Heart right ventricle (tissue), 16 donors: ENCODE data around the gene SPACA9. TPM values are rescaled to one million over a fixed set of nuclear protein-coding genes. Genes with fewer than 3 reads are reported as not detected.

Source experiments
- ATAC-seq, 8 donors: fragments of 200-7000 bp; cut with Tn5 transposase; one replicate each; pipeline ENCODE4 v1.9.1; 2020; ENCODE audit warnings: mild to moderate bottlenecking in 8 of 8, moderate library complexity in 8 of 8, moderate number of reproducible peaks in 1 of 8
- DNase-seq, 2 donors: peaks; one replicate each; pipeline ENCODE4 v3.0.0-alpha.2; 2020
- H3K27ac ChIP-seq, 10 donors: fragments of 200-600 bp; sonication (generic) in 2 of 10; one replicate each; pipeline versions ENCODE4 v1.5.0 to v1.8.0; 2020 to 2022; ENCODE audit warnings: mild to moderate bottlenecking in 3 of 10
- H3K27me3 ChIP-seq, 7 donors: fragments of 200-600 bp; one replicate each; pipeline ENCODE4 v1.8.0; 2021 to 2022; ENCODE audit warnings: mild to moderate bottlenecking in 2 of 7
- H3K36me3 ChIP-seq, 9 donors: fragments of 200-600 bp; sonication (generic) in 1 of 9; one replicate each; pipeline versions ENCODE4 v1.5.0 to v1.8.0; 2020 to 2022; ENCODE audit warnings: mild to moderate bottlenecking in 2 of 9
- H3K4me1 ChIP-seq, 9 donors: fragments of 200-600 bp; sonication (generic) in 1 of 9; one replicate each; pipeline versions ENCODE4 v1.5.0 to v1.8.0; 2020 to 2022; ENCODE audit warnings: mild to moderate bottlenecking in 4 of 9
- H3K4me3 ChIP-seq, 10 donors: fragments of 200-600 bp; sonication (generic) in 2 of 10; one replicate each; pipeline versions ENCODE4 v1.5.0 to v1.8.0; 2020 to 2022; ENCODE audit warnings: mild to moderate bottlenecking in 7 of 10, moderate library complexity in 2 of 10
- H3K9me3 ChIP-seq, 11 donors: fragments of 200-600 bp in 10 of 11; sonication (generic) in 2 of 11; one replicate each; pipeline versions ENCODE4 v1.5.0 to v1.8.0; 2013 to 2022; ENCODE audit warnings: mild to moderate bottlenecking in 2 of 11, control low read depth in 1 of 11, moderate library complexity in 1 of 11
- CTCF ChIP-seq, 9 donors: fragments of 200-600 bp; sonication (generic) in 2 of 9; IDR thresholded peaks; one replicate each; pipeline versions ENCODE4 v1.5.0 to v1.8.0; 2021 to 2022; ENCODE audit warnings: antibody characterized with exemption in 9 of 9, mild to moderate bottlenecking in 5 of 9, moderate library complexity in 1 of 9
- WGBS, 2 donors: extraction: QIAGEN DNeasy Blood & Tissue Kit; methylation state at CpG; one replicate each; pipeline ENCODE4 v1.1.7; 2013; ENCODE audit warnings: inconsistent platforms in 1 of 2; 5-methylcytosine and 5-hydroxymethylcytosine counted together
- intact Hi-C, 10 donors: fragments of 100-400 bp; cut with DNase I; formaldehyde crosslinking; loops; one replicate each; pipeline versions ENCODE4 v1.11.1 to v1.14.2; 2022
- polyA plus RNA-seq, 2 donors: library from polyadenylated mRNA; stranded (reverse); fragments of 200-250 nt; gene quantifications; one replicate each; pipeline ENCODE4 v1.2.3, GENCODE V29; 2013
- total RNA-seq, 10 donors: library from RNA; stranded (reverse); fragmentation: NEBNext Ultra II Directional in 3 of 10; extraction: Animal tissue kit (Norgen Biotek cat#: 25700) in 3 of 10; gene quantifications; one replicate each; pipeline versions ENCODE4 v1.2.1 to v1.2.4, GENCODE V29; 2021 to 2023
- donor health status: Arrhythmogenic right ventricular cardiomyopathy.
- donor health status: ischemic (EF 13 %, LVEDD 7.1; RV severe dilation, severe dysfunction).
- donor health status: healthy with polysubstance abuse.
- donor health status: DM: no; HTN: yes; CAD: no.
- donor health status: DM: no; HTN: no; CAD: no.
- donor health status: ischemic (EF 25% LVEDD 6.9; RV normal size, moderate dysfunction).
- donor health status: ischemic (EF 25% LVEDD 5.7; RV mildly dilated, moderate dysfunction).
- donor health status: healthy.
- donor health status: DM: yes; HTN: yes; CAD: no.
- donor health status: Ischemic cardiomyopathy.
- donor health status: ischemic (EF 35%, LVEDD 5.7; RV mildly dilated, moderate dysfunction).
- donor health status: nonischemic (EF 11% LVEDD 7.7; RV severe dilation, severe dysfunction).
- donor health status: DM: yes; HTN: yes; CAD: no.
- donor health status: PGD.
- donor health status: ischemic (EF 29% LVEDD 5.4; RV normal size, mild dysfunction).
- donor health status: nonischemic (EF 23%, LVEDD 6.1; RV moderate dilation, normal function).

SPACA9 gene
- total and polyA plus RNA-seq, 12 donors, result 1.7 to 10.1 (median 5.5) TPM

DNA sequence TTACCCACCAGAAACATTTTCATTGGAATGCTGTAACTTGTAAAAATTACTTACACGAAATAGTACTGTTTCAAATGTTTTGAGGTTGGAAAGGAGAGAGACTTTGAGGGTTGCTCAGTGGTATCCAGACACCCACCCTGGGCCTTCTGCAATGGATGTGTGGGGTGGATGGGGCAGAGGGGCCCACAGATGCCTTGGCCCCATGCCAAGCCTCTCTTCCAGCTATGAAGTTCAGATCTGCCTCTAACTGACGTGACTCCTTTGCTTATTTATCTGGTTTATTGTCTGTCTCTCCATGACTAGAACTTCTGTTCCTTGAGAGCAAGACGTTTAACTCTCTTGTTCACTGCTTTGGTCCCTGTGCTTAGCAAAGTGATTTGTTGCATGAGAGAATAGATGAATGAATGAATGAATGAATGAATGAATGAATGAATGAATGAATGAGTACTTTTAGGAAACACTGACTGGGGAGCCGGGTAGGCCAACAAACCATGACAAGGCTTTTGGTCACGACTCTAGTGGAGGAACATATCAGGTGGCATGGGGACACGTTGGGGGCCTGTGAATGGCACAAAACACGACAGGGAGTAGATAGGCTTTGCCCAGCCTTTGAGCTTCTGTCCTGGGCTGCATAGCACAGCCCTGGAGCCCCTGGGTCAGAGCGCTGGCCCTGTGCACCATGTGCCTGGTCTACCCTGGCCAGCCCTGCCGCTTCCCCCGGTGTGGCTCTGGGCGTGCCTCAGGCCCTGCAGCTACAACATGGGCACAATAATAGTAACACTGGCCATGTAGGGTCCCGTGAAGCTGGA, 32.4 kb upstream of the SPACA9 start:
- H3K4me1 ChIP-seq, result peaks cover 0 to 3% (median 0%) of the 10 kb centered on the region in 9 donors
- H3K36me3 ChIP-seq, result no peaks in the 10 kb centered on the region
- intact Hi-C loops, result no loop called here
- H3K4me3 ChIP-seq, result no peak overlapping the region
- H3K9me3 ChIP-seq, result no peaks in the 10 kb centered on the region
- no peak for TF ChIP-seq CTCF (IDR thresholded peaks at IDR 0.05)
- 81 to 82% methylated on average over 12 of the region's 12 CpGs for WGBS, 2 donors
- ATAC-seq, result no peak
- no peak overlapping the region for H3K27ac ChIP-seq
- DNase-seq, result no peak
- H3K27me3 ChIP-seq, result no peaks in the 10 kb centered on the region

DNA sequence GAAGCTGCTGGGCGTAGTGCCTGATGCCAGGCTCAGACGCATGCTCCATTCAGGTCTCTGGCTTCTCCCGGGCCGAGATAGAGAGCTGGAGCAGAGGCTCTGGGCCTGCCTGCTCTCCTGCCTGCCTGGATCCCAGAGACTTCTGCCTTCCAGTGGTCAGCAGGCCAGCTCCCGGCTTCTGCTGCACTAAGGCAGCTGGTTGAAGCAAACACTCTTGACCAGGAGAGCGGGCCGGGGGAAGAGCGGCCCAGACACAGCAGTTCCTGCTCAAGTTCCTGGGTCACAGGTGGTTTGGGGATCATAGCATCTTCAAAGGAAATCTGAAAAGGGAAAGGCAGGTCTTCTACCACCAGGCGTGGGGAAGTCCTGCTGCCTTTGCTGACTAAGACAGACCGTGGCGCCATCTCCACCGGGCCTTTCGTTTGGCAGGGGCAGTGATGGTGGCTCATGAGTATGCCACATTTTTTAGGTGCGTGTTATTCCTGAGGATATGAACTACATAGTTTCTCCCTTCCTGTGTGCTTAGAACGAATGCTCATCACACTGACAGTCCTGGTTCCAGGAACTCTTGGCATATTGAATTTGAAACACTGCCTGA, 31.7 kb upstream of the SPACA9 start:
- Histone ChIP-seq H3K4me1 (peaks cover 0 to 3% (median 0%) of the 10 kb centered on the region in 9 donors), H3K36me3 (no peaks in the 10 kb centered on the region), H3K9me3 (no peaks in the 10 kb centered on the region), H3K27me3 (no peaks in the 10 kb centered on the region), H3K4me3 (no peak overlapping the region), H3K27ac (no peak overlapping the region)
- intact Hi-C loops, result no loop called here
- no peak for DNase-seq
- no peak for ATAC-seq
- no peak for TF ChIP-seq CTCF (IDR thresholded peaks at IDR 0.05)
- 87 to 95% methylated on average over 15 of the region's 15 CpGs for WGBS, 2 donors

DNA sequence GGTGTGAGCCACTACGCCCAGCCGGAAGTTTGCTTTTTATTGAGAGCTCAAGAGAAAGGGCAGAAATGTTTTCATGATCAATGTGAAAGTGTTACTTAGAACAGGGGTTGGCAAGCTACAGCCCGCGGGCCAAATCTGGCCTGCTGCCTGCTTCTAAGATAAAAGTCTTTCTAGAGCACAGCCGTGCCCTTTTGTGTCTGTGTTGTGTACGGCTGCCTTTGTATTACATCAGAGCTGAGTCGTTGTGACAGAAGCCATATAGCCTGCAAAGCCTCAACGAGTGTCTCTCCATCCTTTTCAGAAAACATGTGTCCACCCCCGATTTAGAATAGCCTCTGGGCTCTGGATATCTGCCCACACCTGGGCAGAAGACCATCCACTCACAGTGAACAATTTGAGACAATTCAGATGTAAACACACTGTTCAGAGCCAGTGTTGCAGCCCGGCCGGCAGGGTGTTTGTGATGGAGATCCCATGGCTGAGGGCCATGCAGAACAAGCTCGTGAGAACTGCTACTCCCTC, 29.5 kb upstream of the SPACA9 start:
- TF ChIP-seq CTCF (IDR thresholded peaks at IDR 0.05), result no peak
- Histone ChIP-seq H3K27ac (peak overlapping the region in 1 of 10 donors; percentile 26), H3K9me3 (no peaks in the 10 kb centered on the region), H3K27me3 (no peaks in the 10 kb centered on the region), H3K4me3 (peak overlapping the region in 1 of 10 donors; percentile 2), H3K36me3 (no peaks in the 10 kb centered on the region), H3K4me1 (peaks cover 0 to 3% (median 0%) of the 10 kb centered on the region in 9 donors)
- ATAC-seq (peak in 6 of 8 donors; percentile 59 to 88 (median 80)), DNase-seq (peak in 1 of 2 donors; percentile 32)
- intact Hi-C loops, result no loop called here
- WGBS, 2 donors, result 34 to 51% methylated on average over 12 of the region's 12 CpGs

GRCh38 chr9:132853482-132853881, 25.2 kb upstream of the SPACA9 start:
- Histone ChIP-seq H3K27me3 (peaks cover 0 to 8% (median 0%) of the 10 kb centered on the region in 7 donors), H3K36me3 (no peaks in the 10 kb centered on the region), H3K9me3 (no peaks in the 10 kb centered on the region), H3K4me3 (no peak overlapping the region), H3K4me1 (peaks cover 0 to 13% (median 10%) of the 10 kb centered on the region in 9 donors), H3K27ac (no peak overlapping the region)
- intact Hi-C loops, result no loop called here
- no peak for TF ChIP-seq CTCF (IDR thresholded peaks at IDR 0.05)
- no peak for ATAC-seq
- no peak for DNase-seq
- WGBS, 2 donors, result 94 to 96% methylated on average over 4 of the region's 4 CpGs
